GM21360 (cell line): ENCODE data around the gene FBXO42.
"Not testable (repeated sequence)": the region's sequence is repeated elsewhere in the genome, so short reads cannot be mapped to it uniquely, and the experiment has no call there.

Experiments used
- ATAC-seq: cut with Tn5 transposase; IDR thresholded peaks from one replicate; pipeline ENCODE4 v1.9.1; 2021; ENCODE audit warnings: mild to moderate bottlenecking, moderate library complexity; ENCODE audit not compliant: unreplicated experiment

The FBXO42 gene

GRCh38 chr1:16266411-16267118, 85.7 kb downstream of the FBXO42 start:
- no peak for ATAC-seq

- ATAC-seq, result no peak
Measured at GRCh38 chr1:16262067-16262466, 90.2 kb downstream of the FBXO42 start.

- no peak for ATAC-seq
Measured at GRCh38 chr1:16260814-16261213, 91.5 kb downstream of the FBXO42 start.

- no peak for ATAC-seq
Measured at GRCh38 chr1:16258591-16259135, 93.6 kb downstream of the FBXO42 start.

GRCh38 chr1:16257968-16258367, 94.3 kb downstream of the FBXO42 start:
- no peak for ATAC-seq

- not testable (repeated sequence) for ATAC-seq
Measured at GRCh38 chr1:16257556-16257955, 94.7 kb downstream of the FBXO42 start.

GRCh38 chr1:16256478-16256877, 95.8 kb downstream of the FBXO42 start:
- no peak for ATAC-seq

GRCh38 chr1:16254263-16254928, 97.9 kb downstream of the FBXO42 start:
- ATAC-seq, result no peak

- ATAC-seq, result no peak
Measured at GRCh38 chr1:16253332-16253922, 98.9 kb downstream of the FBXO42 start.

- no peak for ATAC-seq
Measured at GRCh38 chr1:16252912-16253311, 99.4 kb downstream of the FBXO42 start.

GRCh38 chr1:16251381-16251780, 100.9 kb downstream of the FBXO42 start:
- ATAC-seq, result no peak

GRCh38 chr1:16250524-16251251, 101.6 kb downstream of the FBXO42 start:
- ATAC-seq, result no peak

- ATAC-seq, result no peak
Measured at GRCh38 chr1:16249596-16250241, 102.6 kb downstream of the FBXO42 start.

- ATAC-seq, result no peak
Measured at GRCh38 chr1:16248603-16249516, 103.4 kb downstream of the FBXO42 start.

GRCh38 chr1:16248007-16248436, 104.3 kb downstream of the FBXO42 start:
- no peak for ATAC-seq

- no peak for ATAC-seq
Measured at GRCh38 chr1:16247441-16247840, 104.8 kb downstream of the FBXO42 start.

- ATAC-seq, result no peak
Measured at GRCh38 chr1:16246961-16247360, 105.3 kb downstream of the FBXO42 start.

GRCh38 chr1:16246239-16246638, 106.0 kb downstream of the FBXO42 start:
- ATAC-seq, result not testable (repeated sequence)

- ATAC-seq, result no peak
Measured at GRCh38 chr1:16245476-16246196, 106.6 kb downstream of the FBXO42 start.
